H1 (cell line): ENCODE measurements around the gene RAB29. TPM values are rescaled to one million over a fixed set of nuclear protein-coding genes. Genes with fewer than 3 reads are reported as not detected.

Experiments used
- CTCF ChIA-PET: fragments of 300-600 bp; sonication (Branson Sonifier 250); formaldehyde crosslinking; loops from one replicate; lab custom pipeline; 2021; ENCODE audit not compliant: partially characterized antibody; lab: Charles Lee
- POLR2A ChIA-PET: fragments of 300-600 bp; sonication (Branson Sonifier 250); formaldehyde crosslinking; loops from one replicate; lab custom pipeline; 2021; ENCODE audit warnings: inconsistent platforms; ENCODE audit not compliant: partially characterized antibody; lab: Charles Lee
- DNase-seq, 2 experiments: peaks; one replicate each; pipeline versions ENCODE4 v3.0.0 to v3.0.0-alpha.2; 2010 to 2022; ENCODE audit warnings: low spot score in 2 of 2, low read depth in 1 of 2, mixed read lengths in 1 of 2
- FAIRE-seq: peaks from 2 replicates; lab custom pipeline; 2011; peaks lifted over from hg19 to GRCh38; lab: Jason Lieb, UNC
- H2AFZ ChIP-seq: 2 replicates; pipeline ENCODE4 v1.8.1; 2012; ENCODE audit warnings: low read length, inconsistent platforms
- H2AK5ac ChIP-seq: 2 replicates; pipeline ENCODE4 v1.6.1; 2013; ENCODE audit warnings: low read depth, low read length
- H2BK120ac ChIP-seq: replicated peaks from 2 replicates; pipeline ENCODE3; 2013; ENCODE audit warnings: low read depth, low read length, inconsistent platforms
- H2BK12ac ChIP-seq: 2 replicates; pipeline ENCODE4 v1.6.1; 2013; ENCODE audit warnings: low read depth, low read length
- H2BK15ac ChIP-seq: 2 replicates; pipeline ENCODE4 v1.6.1; 2013; ENCODE audit warnings: low read length
- H2BK20ac ChIP-seq: 2 replicates; pipeline ENCODE4 v1.6.1; 2013; ENCODE audit warnings: low read length
- H2BK5ac ChIP-seq: 2 replicates; pipeline ENCODE4 v1.6.1; 2013; ENCODE audit warnings: low read depth, low read length
- H3K14ac ChIP-seq: 2 replicates; pipeline ENCODE4 v1.6.1; 2013; ENCODE audit warnings: inconsistent platforms; ENCODE audit not compliant: insufficient read length
- H3K18ac ChIP-seq: 2 replicates; pipeline ENCODE4 v1.6.1; 2013; ENCODE audit warnings: low read length; ENCODE audit errors: extremely low read depth
- H3K23ac ChIP-seq: 2 replicates; pipeline ENCODE4 v1.6.1; 2013; ENCODE audit warnings: inconsistent platforms; ENCODE audit not compliant: insufficient read length
- H3K23me2 ChIP-seq: 2 replicates; pipeline ENCODE4 v1.6.1; 2013; ENCODE audit warnings: low read depth, low read length
- H3K27ac ChIP-seq: 2 replicates; pipeline ENCODE4 v1.6.1; 2011; ENCODE audit warnings: low read depth, low read length, inconsistent platforms
- H3K27me3 ChIP-seq, 4 experiments: replicated peaks in 1 of 4; 1 replicate in 1 of 4; 2 replicates in 3 of 4; pipeline versions ENCODE4 v1.6.1 to v1.8.1; 2011 to 2013; ENCODE audit warnings: low read length in 3 of 4, mild to moderate bottlenecking in 3 of 4, inconsistent platforms in 2 of 4, mixed read lengths in 2 of 4, moderate library complexity in 1 of 4; ENCODE audit not compliant: control insufficient read depth in 3 of 4, insufficient read depth in 3 of 4; ENCODE audit errors: extremely low read depth in 1 of 4
- H3K36me3 ChIP-seq, 4 experiments: 2 replicates each; pipeline versions ENCODE4 v1.6.1 to v1.8.1; 2011 to 2013; ENCODE audit warnings: mild to moderate bottlenecking in 4 of 4, low read length in 3 of 4, moderate library complexity in 2 of 4, control low read depth in 1 of 4, inconsistent platforms in 1 of 4; ENCODE audit not compliant: insufficient read depth in 4 of 4, control insufficient read depth in 2 of 4
- H3K4ac ChIP-seq: replicated peaks from 2 replicates; pipeline ENCODE3; 2013; ENCODE audit warnings: low read length, low read depth, mixed read lengths, inconsistent platforms; ENCODE audit not compliant: insufficient read length
- H3K4me1 ChIP-seq, 4 experiments: replicated peaks in 1 of 4; 1 replicate in 1 of 4; 2 replicates in 3 of 4; pipeline versions ENCODE4 v1.6.1 to v1.8.1; 2011 to 2013; ENCODE audit warnings: low read length in 3 of 4, inconsistent platforms in 2 of 4, mixed read lengths in 1 of 4; ENCODE audit not compliant: insufficient read depth in 4 of 4, control insufficient read depth in 3 of 4
- H3K4me2 ChIP-seq, 2 experiments: 2 replicates each; pipeline versions ENCODE4 v1.6.1 to v1.8.1; 2011 to 2013; ENCODE audit warnings: low read depth in 2 of 2, low read length in 2 of 2, control low read depth in 1 of 2, inconsistent platforms in 1 of 2, mild to moderate bottlenecking in 1 of 2; ENCODE audit not compliant: insufficient read depth in 1 of 2
- H3K4me3 ChIP-seq, 4 experiments: fragments of 200-600, 300-600 bp in 1 of 4; sonication (generic), shearing (Covaris generic), sonication (Bioruptor Twin) in 1 of 4; 2 replicates each; pipeline versions ENCODE4 v1.5.1 to v1.8.1; 2011 to 2016; ENCODE audit warnings: low read length in 4 of 4, low read depth in 3 of 4, control low read depth in 2 of 4, inconsistent platforms in 2 of 4, mild to moderate bottlenecking in 2 of 4, mixed read lengths in 1 of 4, moderate library complexity in 1 of 4; ENCODE audit not compliant: insufficient read depth in 2 of 4; ENCODE audit errors: extremely low read depth in 1 of 4
- H3K56ac ChIP-seq: replicated peaks from 2 replicates; pipeline ENCODE3; 2013; ENCODE audit warnings: low read depth, mild to moderate bottlenecking, mixed read lengths, low read length, inconsistent platforms; ENCODE audit not compliant: insufficient read length
- H3K79me1 ChIP-seq: 2 replicates; pipeline ENCODE4 v1.6.1; 2013; ENCODE audit warnings: low read depth, low read length, control low read depth
- H3K79me2 ChIP-seq, 2 experiments: 2 replicates each; pipeline versions ENCODE4 v1.6.1 to v1.8.1; 2012 to 2013; ENCODE audit warnings: low read length in 2 of 2, mild to moderate bottlenecking in 2 of 2, inconsistent platforms in 1 of 2; ENCODE audit not compliant: insufficient read depth in 2 of 2, control insufficient read depth in 1 of 2
- H3K9ac ChIP-seq, 4 experiments: replicated peaks in 1 of 4; 1 replicate in 1 of 4; 2 replicates in 3 of 4; pipeline versions ENCODE4 v1.6.1 to v1.8.1; 2011 to 2013; ENCODE audit warnings: low read depth in 3 of 4, low read length in 3 of 4, control low read depth in 2 of 4, mild to moderate bottlenecking in 2 of 4, moderate library complexity in 2 of 4, inconsistent platforms in 1 of 4; ENCODE audit errors: extremely low read depth in 1 of 4
- H3K9me3 ChIP-seq, 2 experiments: 2 replicates each; pipeline versions ENCODE4 v1.6.1 to v1.8.1; 2012 to 2013; ENCODE audit warnings: mild to moderate bottlenecking in 2 of 2, moderate library complexity in 2 of 2, control low read depth in 1 of 2, inconsistent platforms in 1 of 2, low read depth in 1 of 2, low read length in 1 of 2, mixed read lengths in 1 of 2; ENCODE audit not compliant: insufficient read depth in 2 of 2
- H4K20me1 ChIP-seq, 2 experiments: replicated peaks in 1 of 2; 2 replicates each; pipeline versions ENCODE3 to v1.8.1; 2011 to 2013; ENCODE audit warnings: inconsistent platforms in 2 of 2, low read length in 2 of 2, mild to moderate bottlenecking in 1 of 2; ENCODE audit not compliant: insufficient read depth in 2 of 2, control insufficient read depth in 1 of 2
- H4K5ac ChIP-seq: 2 replicates; pipeline ENCODE4 v1.6.1; 2013; ENCODE audit warnings: low read length, low read depth, mixed read lengths, inconsistent platforms; ENCODE audit not compliant: insufficient read length
- H4K8ac ChIP-seq: 2 replicates; pipeline ENCODE4 v1.8.0; 2013; ENCODE audit warnings: mild to moderate bottlenecking, moderate library complexity, low read length, inconsistent platforms; ENCODE audit not compliant: insufficient read depth; ENCODE audit errors: extremely low read depth
- H4K91ac ChIP-seq: replicated peaks from 2 replicates; pipeline ENCODE3; 2013; ENCODE audit warnings: low read length, mixed read lengths, inconsistent platforms; ENCODE audit not compliant: insufficient read length
- ATF3 ChIP-seq: IDR thresholded peaks from 2 replicates; pipeline ENCODE4 v1.6.1; 2011; ENCODE audit warnings: low read depth, mild to moderate bottlenecking, low read length; ENCODE audit not compliant: insufficient read depth
- CBX5 ChIP-seq: fragments of 300-800, 300-1000 bp; sonication (generic); IDR thresholded peaks from 2 replicates; pipeline ENCODE4 v1.7.1; 2016; ENCODE audit warnings: antibody characterized with exemption, low read length, low read depth
- GTF2F1 ChIP-seq: IDR thresholded peaks from 2 replicates; pipeline ENCODE4 v1.6.1; 2012; ENCODE audit warnings: low read depth, low read length, improper control_type of control experiment, borderline replicate concordance
- JUN ChIP-seq: IDR thresholded peaks from 2 replicates; pipeline ENCODE4 v1.6.1; 2011; ENCODE audit warnings: low read depth, mild to moderate bottlenecking, improper control_type of control experiment, low read length
- KDM4A ChIP-seq: IDR thresholded peaks from one replicate; pipeline ENCODE4 v1.7.1; 2012; ENCODE audit warnings: low read depth, mild to moderate bottlenecking, moderate library complexity, low read length, inconsistent platforms; ENCODE audit not compliant: severe bottlenecking
- RBBP5 ChIP-seq: IDR thresholded peaks from 2 replicates; pipeline ENCODE4 v1.7.1; 2012; ENCODE audit warnings: low read depth, mild to moderate bottlenecking, inconsistent platforms, low read length, moderate library complexity, borderline replicate concordance
- RFX5 ChIP-seq: IDR thresholded peaks from 2 replicates; pipeline ENCODE4 v1.6.1; 2011; ENCODE audit warnings: low read depth, low read length, improper control_type of control experiment, borderline replicate concordance
- RXRA ChIP-seq: IDR thresholded peaks from 2 replicates; pipeline ENCODE4 v1.6.1; 2011; ENCODE audit warnings: low read depth, mild to moderate bottlenecking, low read length, moderate library complexity; ENCODE audit not compliant: insufficient read depth
- TAF7 ChIP-seq: optimal IDR thresholded peaks from 2 replicates; pipeline ENCODE3; 2011; ENCODE audit warnings: low read depth, mild to moderate bottlenecking, inconsistent platforms, low read length, moderate library complexity, borderline replicate concordance
- polyA plus RNA-seq, 7 experiments: library from polyadenylated mRNA; depleted of rRNA in 3 of 7; stranded (reverse) in 5 of 7; unstranded in 2 of 7; fragments of >200 nt in 5 of 7; fragments of 200-250 nt in 2 of 7; gene quantifications; 1 replicate in 5 of 7; 2 replicates in 1 of 7; 4 replicates in 1 of 7; pipeline versions ENCODE4 v1.2.1 to v1.2.3, GENCODE V29; 2011 to 2013; ENCODE audit warnings: missing spikeins in 2 of 7, mixed read lengths in 2 of 7
- total RNA-seq: library from RNA; stranded (reverse); fragmentation: NEBNext Ultra II Directional; extraction: Animal tissue kit (Norgen Biotek cat#: 25700); gene quantifications from 2 replicates; pipeline ENCODE4 v1.2.1, GENCODE V29; 2021
- TF ChIP-seq, protein P1 (sequence below): IDR thresholded peaks from 2 replicates; pipeline ENCODE4 v1.6.1; 2012; ENCODE audit warnings: inconsistent platforms

Gene RAB29
- total and polyA plus RNA-seq, 2 of the 8 experiments (the other 6 are each of a cell fraction or from before 2014, with no cell fraction given), result 10.1 to 17.3 TPM

DNA sequence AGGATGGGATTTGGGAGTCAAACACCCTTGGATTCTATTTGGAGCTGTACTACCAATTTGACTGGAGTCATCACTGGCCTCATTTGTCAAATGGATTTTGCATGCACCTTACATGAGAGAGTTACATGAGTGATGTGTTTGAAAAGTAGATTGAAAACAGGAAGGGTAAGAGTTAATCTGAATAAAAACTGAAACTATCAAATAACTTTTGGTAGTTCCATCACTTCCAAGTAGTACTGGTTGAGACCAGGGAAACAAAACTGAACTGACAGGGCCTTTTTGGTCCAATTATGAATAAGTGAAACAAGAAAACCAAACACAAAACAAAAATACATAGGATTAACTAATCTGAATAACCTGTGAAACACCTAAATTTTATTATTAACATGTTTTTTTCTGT is 55.5 kb downstream of the RAB29 start:
- Histone ChIP-seq H2BK20ac (no peak overlapping the region), H4K20me1 (peaks cover 2 to 5% of the 10 kb centered on the region in 2 experiments), H3K23me2 (no peaks in the 10 kb centered on the region), H3K79me2 (no peaks in the 10 kb centered on the region), H2BK120ac (no peak overlapping the region), H4K8ac (no peak overlapping the region), H3K9ac (no peak overlapping the region), H3K4me3 (no peak overlapping the region), H3K4me1 (peaks cover 0 to 2% (median 0%) of the 10 kb centered on the region in 4 experiments; a peak in 2 of 7 replicates), H3K4ac (no peak overlapping the region), H3K79me1 (no peaks in the 10 kb centered on the region; the same call in 1 of the 2 replicates), H2BK15ac (no peak overlapping the region), H3K14ac (no peak overlapping the region), H4K91ac (no peak overlapping the region), H3K23ac (no peak overlapping the region), H3K4me2 (no peak overlapping the region), H3K9me3 (no peaks in the 10 kb centered on the region), H3K27me3 (no peaks in the 10 kb centered on the region), H2BK5ac (no peak overlapping the region), H3K56ac (no peak overlapping the region), H3K36me3 (peaks cover 19 to 91% (median 63%) of the 10 kb centered on the region in 4 experiments), H3K18ac (no peak overlapping the region), H2AFZ (no peak overlapping the region), H4K5ac (no peak overlapping the region), H2BK12ac (no peak overlapping the region), H3K27ac (no peak overlapping the region), H2AK5ac (no peak overlapping the region)
- CTCF ChIA-PET, result interaction anchor here (0.6 to 6.8 kb wide), 6 partner anchors 7 to 118 kb away, joined by 3 to 54 read pairs (median 4); no protein-coding TSS in a partner anchor
- FAIRE-seq (no peak), DNase-seq (no peak)
- POLR2A ChIA-PET, result interaction anchor here (1.6 kb wide), 1 partner anchor 18 kb away, joined by 4 read pairs; no protein-coding TSS in a partner anchor
- no peak for TF ChIP-seq KDM4A
- TF ChIP-seq JUN, result no peak
- TF ChIP-seq CBX5, result no peak
- no peak for TF ChIP-seq GTF2F1
- TF ChIP-seq TAF7, result no peak
- TF ChIP-seq RFX5, result no peak
- TF ChIP-seq RBBP5, result no peak
- no peak for TF ChIP-seq RXRA
- TF ChIP-seq ATF3, result no peak
- TF ChIP-seq, protein P1, sequence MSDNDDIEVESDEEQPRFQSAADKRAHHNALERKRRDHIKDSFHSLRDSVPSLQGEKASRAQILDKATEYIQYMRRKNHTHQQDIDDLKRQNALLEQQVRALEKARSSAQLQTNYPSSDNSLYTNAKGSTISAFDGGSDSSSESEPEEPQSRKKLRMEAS, result no peak
